ENCODE results near the gene PLA2G3.

Gene PLA2G3

GRCh38 chr22:31086703-31087330 lies 53.5 kb downstream of the PLA2G3 start:
- peaks cover 83% of the 10 kb centered on the region for H3K36me3 ChIP-seq (ENCODE audit: low read depth)
- H3K9me3 ChIP-seq (ENCODE audit: severe bottlenecking), result no peaks in the 10 kb centered on the region
- DNase-seq (ENCODE audit: low spot score) (peak; percentile 51), ATAC-seq (ENCODE audit: low read depth) (no peak)
- no peak for TF ChIP-seq CTCF (IDR thresholded peaks at IDR 0.05; ENCODE audit: poor library complexity, severe bottlenecking)
- no peaks in the 10 kb centered on the region for H3K27me3 ChIP-seq (ENCODE audit: insufficient read depth, poor library complexity, severe bottlenecking)
- peak overlapping the region; percentile 90 for H3K27ac ChIP-seq (ENCODE audit: poor library complexity, severe bottlenecking)
- no peak overlapping the region for H3K4me3 ChIP-seq (ENCODE audit: severe bottlenecking)
- peaks cover 21% of the 10 kb centered on the region for H3K4me1 ChIP-seq (ENCODE audit: insufficient read depth, poor library complexity, severe bottlenecking)

GRCh38 chr22:31085928-31086327 lies 54.4 kb downstream of the PLA2G3 start:
- no peaks in the 10 kb centered on the region for H3K27me3 ChIP-seq (ENCODE audit: insufficient read depth, poor library complexity, severe bottlenecking)
- peaks cover 21% of the 10 kb centered on the region for H3K4me1 ChIP-seq (ENCODE audit: insufficient read depth, poor library complexity, severe bottlenecking)
- peak overlapping the region; percentile 90 for H3K27ac ChIP-seq (ENCODE audit: poor library complexity, severe bottlenecking)

GRCh38 chr22:31085493-31085824 lies 54.8 kb downstream of the PLA2G3 start:
- TF ChIP-seq CTCF (IDR thresholded peaks at IDR 0.05; ENCODE audit: poor library complexity, severe bottlenecking), result peak; percentile 39
- H3K36me3 ChIP-seq (ENCODE audit: low read depth), result peaks cover 70% of the 10 kb centered on the region
- DNase-seq (ENCODE audit: low spot score) (peak; percentile 49), ATAC-seq (ENCODE audit: low read depth) (no peak)
- no peaks in the 10 kb centered on the region for H3K27me3 ChIP-seq (ENCODE audit: insufficient read depth, poor library complexity, severe bottlenecking)
- H3K9me3 ChIP-seq (ENCODE audit: severe bottlenecking), result no peaks in the 10 kb centered on the region
- peaks cover 21% of the 10 kb centered on the region for H3K4me1 ChIP-seq (ENCODE audit: insufficient read depth, poor library complexity, severe bottlenecking)
- peak overlapping the region; percentile 90 for H3K27ac ChIP-seq (ENCODE audit: poor library complexity, severe bottlenecking)
- H3K4me3 ChIP-seq (ENCODE audit: severe bottlenecking), result peak overlapping the region; percentile 38

More at GRCh38 chr22:31085928-31086327, 54.4 kb downstream of the PLA2G3 start:
- Histone ChIP-seq H3K36me3 (ENCODE audit: low read depth) (peaks cover 74% of the 10 kb centered on the region), H3K9me3 (ENCODE audit: severe bottlenecking) (no peaks in the 10 kb centered on the region), H3K4me3 (ENCODE audit: severe bottlenecking) (no peak overlapping the region)
- no peak for TF ChIP-seq CTCF (IDR thresholded peaks at IDR 0.05; ENCODE audit: poor library complexity, severe bottlenecking)
- no peak for DNase-seq (ENCODE audit: low spot score)
- ATAC-seq (ENCODE audit: low read depth), result no peak

GRCh38 chr22:31084811-31085492 lies 55.4 kb downstream of the PLA2G3 start:
- ATAC-seq (ENCODE audit: low read depth), result peak; percentile 44
- Histone ChIP-seq H3K27me3 (ENCODE audit: insufficient read depth, poor library complexity, severe bottlenecking) (no peaks in the 10 kb centered on the region), H3K4me1 (ENCODE audit: insufficient read depth, poor library complexity, severe bottlenecking) (peaks cover 21% of the 10 kb centered on the region), H3K9me3 (ENCODE audit: severe bottlenecking) (no peaks in the 10 kb centered on the region), H3K27ac (ENCODE audit: poor library complexity, severe bottlenecking) (peak overlapping the region; percentile 90), H3K36me3 (ENCODE audit: low read depth) (peaks cover 67% of the 10 kb centered on the region), H3K4me3 (ENCODE audit: severe bottlenecking) (peak overlapping the region; percentile 38)
- TF ChIP-seq CTCF (IDR thresholded peaks at IDR 0.05; ENCODE audit: poor library complexity, severe bottlenecking), result peak; percentile 72
- DNase-seq (ENCODE audit: low spot score), result peak; percentile 77

All from RWPE2 (cell line).